Measurements from ENCODE around the gene COPZ1. TPM values are rescaled to one million over a fixed set of nuclear protein-coding genes. Genes with fewer than 3 reads are reported as not detected.

Gene COPZ1
- total and polyA plus RNA-seq, 9 of the 15 experiments (the other 6 are each of a cell fraction or from before 2014, with no cell fraction given): 137 to 487 (median 233) TPM

DNA sequence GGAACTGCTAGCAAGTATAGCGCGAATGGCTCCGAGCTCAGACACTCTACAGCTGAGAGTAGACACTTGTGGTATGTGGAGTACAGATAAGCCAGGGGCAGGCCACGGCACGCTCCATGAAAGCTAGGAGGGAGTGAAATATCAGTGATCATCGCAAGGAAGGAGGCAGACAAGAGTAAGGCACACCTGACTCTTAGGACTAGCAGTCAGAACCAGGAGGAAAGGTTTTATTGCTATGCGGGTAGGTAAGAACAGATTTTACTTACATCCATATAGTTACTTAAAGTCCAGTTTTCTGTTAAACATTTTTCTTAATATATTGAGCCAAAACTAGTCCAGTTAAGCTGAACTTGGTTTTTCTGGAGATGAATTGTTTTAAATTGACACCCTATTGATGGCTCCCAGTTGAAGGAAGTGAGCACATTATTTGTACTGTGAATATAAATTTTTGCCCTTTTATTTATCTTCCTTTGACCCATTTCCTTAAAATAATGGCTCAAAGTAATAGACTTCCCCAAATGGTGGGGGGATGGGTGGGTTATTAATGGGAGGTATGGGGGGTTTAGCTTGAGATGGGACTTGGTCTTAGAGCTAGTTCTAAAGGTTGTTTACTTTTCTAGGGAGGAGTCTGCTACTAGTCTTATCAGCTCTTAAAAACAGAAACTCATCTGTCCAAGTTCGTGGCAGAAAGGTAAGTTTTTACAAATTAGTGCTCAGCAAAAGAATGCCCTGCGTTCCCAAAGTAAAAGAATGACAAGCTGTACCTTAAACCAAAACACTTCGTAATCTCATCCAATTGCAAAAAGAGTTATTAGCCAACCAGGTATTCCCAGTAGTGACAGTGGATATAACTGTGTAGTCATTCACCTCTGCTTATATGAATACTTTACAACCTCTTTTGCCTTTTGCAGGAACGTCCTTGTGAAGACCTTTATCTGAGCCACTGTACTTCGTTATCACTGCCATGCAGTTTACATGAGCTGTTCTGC lies 38.6 kb upstream of the COPZ1 start (continued):
- TF ChIP-seq, protein P1, sequence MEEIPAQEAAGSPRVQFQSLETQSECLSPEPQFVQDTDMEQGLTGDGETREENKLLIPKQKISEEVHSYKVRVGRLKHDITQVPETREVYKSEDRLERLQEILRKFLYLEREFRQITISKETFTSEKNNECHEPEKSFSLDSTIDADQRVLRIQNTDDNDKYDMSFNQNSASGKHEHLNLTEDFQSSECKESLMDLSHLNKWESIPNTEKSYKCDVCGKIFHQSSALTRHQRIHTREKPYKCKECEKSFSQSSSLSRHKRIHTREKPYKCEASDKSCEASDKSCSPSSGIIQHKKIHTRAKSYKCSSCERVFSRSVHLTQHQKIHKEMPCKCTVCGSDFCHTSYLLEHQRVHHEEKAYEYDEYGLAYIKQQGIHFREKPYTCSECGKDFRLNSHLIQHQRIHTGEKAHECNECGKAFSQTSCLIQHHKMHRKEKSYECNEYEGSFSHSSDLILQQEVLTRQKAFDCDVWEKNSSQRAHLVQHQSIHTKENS (CRISPR knock-in tag; IDR thresholded peaks at IDR 0.05): no peak
- TF ChIP-seq MEIS2 (IDR thresholded peaks at IDR 0.05; ENCODE audit: partially characterized antibody) (peak; percentile 37), TEAD2 (tag; IDR thresholded peaks at IDR 0.05) (no peak), XRCC4 (IDR thresholded peaks at IDR 0.05; ENCODE audit: extremely low read depth, insufficient read depth, insufficient read length) (no peak), RBBP5 (IDR thresholded peaks at IDR 0.05; ENCODE audit: borderline replicate concordance, insufficient read depth, low read length, poor library complexity, severe bottlenecking) (no peak), CCAR2 (IDR thresholded peaks at IDR 0.05; ENCODE audit: low read depth, low read length) (no peak), XRCC3 (IDR thresholded peaks at IDR 0.05) (no peak), RAD21 (CRISPR knock-in tag; conservative IDR thresholded peaks at IDR 0.05 in 1 of 2, IDR thresholded peaks at IDR 0.05 in 1 of 2) (peak in 1 of 2 experiments; percentile 10; a peak in 1 of 4 replicates), ZNF184 (CRISPR knock-in tag; IDR thresholded peaks at IDR 0.05) (no peak), SMARCB1 (IDR thresholded peaks at IDR 0.05; ENCODE audit: insufficient read length, low read depth) (no peak), GATAD2B (IDR thresholded peaks at IDR 0.05; ENCODE audit: borderline replicate concordance) (no peak; the same call in 1 of the 2 replicates), ZSCAN32 (CRISPR knock-in tag; IDR thresholded peaks at IDR 0.05) (no peak)
- TF ChIP-seq, protein P2, sequence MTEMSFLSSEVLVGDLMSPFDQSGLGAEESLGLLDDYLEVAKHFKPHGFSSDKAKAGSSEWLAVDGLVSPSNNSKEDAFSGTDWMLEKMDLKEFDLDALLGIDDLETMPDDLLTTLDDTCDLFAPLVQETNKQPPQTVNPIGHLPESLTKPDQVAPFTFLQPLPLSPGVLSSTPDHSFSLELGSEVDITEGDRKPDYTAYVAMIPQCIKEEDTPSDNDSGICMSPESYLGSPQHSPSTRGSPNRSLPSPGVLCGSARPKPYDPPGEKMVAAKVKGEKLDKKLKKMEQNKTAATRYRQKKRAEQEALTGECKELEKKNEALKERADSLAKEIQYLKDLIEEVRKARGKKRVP (CRISPR knock-in tag; IDR thresholded peaks at IDR 0.05): no peak
- TF ChIP-seq, protein P3, sequence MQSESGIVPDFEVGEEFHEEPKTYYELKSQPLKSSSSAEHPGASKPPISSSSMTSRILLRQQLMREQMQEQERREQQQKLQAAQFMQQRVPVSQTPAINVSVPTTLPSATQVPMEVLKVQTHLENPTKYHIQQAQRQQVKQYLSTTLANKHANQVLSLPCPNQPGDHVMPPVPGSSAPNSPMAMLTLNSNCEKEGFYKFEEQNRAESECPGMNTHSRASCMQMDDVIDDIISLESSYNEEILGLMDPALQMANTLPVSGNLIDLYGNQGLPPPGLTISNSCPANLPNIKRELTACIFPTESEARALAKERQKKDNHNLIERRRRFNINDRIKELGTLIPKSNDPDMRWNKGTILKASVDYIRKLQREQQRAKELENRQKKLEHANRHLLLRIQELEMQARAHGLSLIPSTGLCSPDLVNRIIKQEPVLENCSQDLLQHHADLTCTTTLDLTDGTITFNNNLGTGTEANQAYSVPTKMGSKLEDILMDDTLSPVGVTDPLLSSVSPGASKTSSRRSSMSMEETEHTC (IDR thresholded peaks at IDR 0.05): no peak
- TF ChIP-seq, protein P4, sequence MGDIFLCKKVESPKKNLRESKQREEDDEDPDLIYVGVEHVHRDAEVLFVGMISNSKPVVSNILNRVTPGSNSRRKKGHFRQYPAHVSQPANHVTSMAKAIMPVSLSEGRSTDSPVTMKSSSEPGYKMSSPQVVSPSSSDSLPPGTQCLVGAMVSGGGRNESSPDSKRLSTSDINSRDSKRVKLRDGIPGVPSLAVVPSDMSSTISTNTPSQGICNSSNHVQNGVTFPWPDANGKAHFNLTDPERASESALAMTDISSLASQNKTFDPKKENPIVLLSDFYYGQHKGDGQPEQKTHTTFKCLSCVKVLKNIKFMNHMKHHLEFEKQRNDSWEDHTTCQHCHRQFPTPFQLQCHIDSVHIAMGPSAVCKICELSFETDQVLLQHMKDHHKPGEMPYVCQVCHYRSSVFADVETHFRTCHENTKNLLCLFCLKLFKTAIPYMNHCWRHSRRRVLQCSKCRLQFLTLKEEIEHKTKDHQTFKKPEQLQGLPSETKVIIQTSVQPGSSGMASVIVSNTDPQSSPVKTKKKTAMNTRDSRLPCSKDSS (IDR thresholded peaks at IDR 0.05; ENCODE audit: low read depth, partially characterized antibody): no peak
- TF ChIP-seq, protein P5, sequence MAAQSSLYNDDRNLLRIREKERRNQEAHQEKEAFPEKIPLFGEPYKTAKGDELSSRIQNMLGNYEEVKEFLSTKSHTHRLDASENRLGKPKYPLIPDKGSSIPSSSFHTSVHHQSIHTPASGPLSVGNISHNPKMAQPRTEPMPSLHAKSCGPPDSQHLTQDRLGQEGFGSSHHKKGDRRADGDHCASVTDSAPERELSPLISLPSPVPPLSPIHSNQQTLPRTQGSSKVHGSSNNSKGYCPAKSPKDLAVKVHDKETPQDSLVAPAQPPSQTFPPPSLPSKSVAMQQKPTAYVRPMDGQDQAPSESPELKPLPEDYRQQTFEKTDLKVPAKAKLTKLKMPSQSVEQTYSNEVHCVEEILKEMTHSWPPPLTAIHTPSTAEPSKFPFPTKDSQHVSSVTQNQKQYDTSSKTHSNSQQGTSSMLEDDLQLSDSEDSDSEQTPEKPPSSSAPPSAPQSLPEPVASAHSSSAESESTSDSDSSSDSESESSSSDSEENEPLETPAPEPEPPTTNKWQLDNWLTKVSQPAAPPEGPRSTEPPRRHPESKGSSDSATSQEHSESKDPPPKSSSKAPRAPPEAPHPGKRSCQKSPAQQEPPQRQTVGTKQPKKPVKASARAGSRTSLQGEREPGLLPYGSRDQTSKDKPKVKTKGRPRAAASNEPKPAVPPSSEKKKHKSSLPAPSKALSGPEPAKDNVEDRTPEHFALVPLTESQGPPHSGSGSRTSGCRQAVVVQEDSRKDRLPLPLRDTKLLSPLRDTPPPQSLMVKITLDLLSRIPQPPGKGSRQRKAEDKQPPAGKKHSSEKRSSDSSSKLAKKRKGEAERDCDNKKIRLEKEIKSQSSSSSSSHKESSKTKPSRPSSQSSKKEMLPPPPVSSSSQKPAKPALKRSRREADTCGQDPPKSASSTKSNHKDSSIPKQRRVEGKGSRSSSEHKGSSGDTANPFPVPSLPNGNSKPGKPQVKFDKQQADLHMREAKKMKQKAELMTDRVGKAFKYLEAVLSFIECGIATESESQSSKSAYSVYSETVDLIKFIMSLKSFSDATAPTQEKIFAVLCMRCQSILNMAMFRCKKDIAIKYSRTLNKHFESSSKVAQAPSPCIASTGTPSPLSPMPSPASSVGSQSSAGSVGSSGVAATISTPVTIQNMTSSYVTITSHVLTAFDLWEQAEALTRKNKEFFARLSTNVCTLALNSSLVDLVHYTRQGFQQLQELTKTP (IDR thresholded peaks at IDR 0.05; ENCODE audit: low read depth in 1 of 2, partially characterized antibody in 2 of 2): peak in 1 of 2 experiments; percentile 31
